GM21786 (cell line): ENCODE results near the gene SPTLC2.
A peak's percentile ranks its signal among the peaks of the same experiment; 100 is the strongest.

ENCODE experiments used
- ATAC-seq: cut with Tn5 transposase; IDR thresholded peaks from one replicate; pipeline ENCODE4 v1.9.1; 2021; ENCODE audit not compliant: unreplicated experiment

SPTLC2 gene

GRCh38 chr14:77470224-77470870, 146.1 kb downstream of the SPTLC2 start:
- ATAC-seq = no peak

GRCh38 chr14:77469539-77469938, 146.9 kb downstream of the SPTLC2 start:
- no peak for ATAC-seq

- ATAC-seq = no peak
These were observed 147.4 kb downstream of the SPTLC2 start for GRCh38 chr14:77469067-77469505.

GRCh38 chr14:77467801-77468200, 148.6 kb downstream of the SPTLC2 start:
- ATAC-seq = no peak

- ATAC-seq = no peak
These were observed 157.2 kb downstream of the SPTLC2 start for GRCh38 chr14:77459072-77459723.

GRCh38 chr14:77458249-77458950, 158.0 kb downstream of the SPTLC2 start:
- peak; percentile 1 for ATAC-seq

- peak; percentile 91 for ATAC-seq
These were observed 158.8 kb downstream of the SPTLC2 start, which contains the start of the genes AHSA1 and VIPAS39 for GRCh38 chr14:77457522-77458248. TSS of gene AHSA1 (plus strand) at chr14:77458093. CDS start at chr14:77458190, 97 bp downstream. TSS of gene VIPAS39 (minus strand) at chr14:77457601. CDS start at chr14:77454102, 3,499 bp downstream.

- ATAC-seq = peak; percentile 7
These were observed 159.3 kb downstream of the SPTLC2 start for GRCh38 chr14:77457115-77457521.
